ENCODE data around the gene CORO1C. TPM values are rescaled to one million over a fixed set of nuclear protein-coding genes. Genes with fewer than 3 reads are reported as not detected.

Gene CORO1C
- polyA plus RNA-seq, 1 experiment = 596 TPM

DNA sequence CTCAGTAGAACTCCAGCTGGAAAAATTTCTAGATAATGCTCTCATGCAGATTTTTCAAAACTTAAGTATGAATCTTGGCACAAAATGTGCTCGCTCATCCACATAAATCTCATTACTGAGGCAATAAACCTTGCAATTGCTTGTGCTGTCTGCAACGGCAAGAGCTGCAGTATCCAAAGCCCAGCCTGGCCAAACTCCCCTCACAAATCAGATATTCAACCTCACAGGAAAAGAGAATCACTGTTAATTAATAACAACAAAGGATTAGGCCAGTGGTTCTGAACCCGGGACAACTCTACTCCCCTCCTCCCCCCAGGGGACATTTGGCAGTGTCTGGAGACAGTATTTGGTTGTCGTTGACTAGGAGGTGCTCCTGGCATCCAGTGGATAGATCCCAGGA, 19.2 kb upstream of the CORO1C start:
- DNase-seq (ENCODE audit: low read depth, low spot score) = no peak
- 0 out of 2 replicates have a peak, but pooled peaks cover 3% of the 10 kb centered on the region for H3K9me3 ChIP-seq (ENCODE audit: control insufficient read depth, insufficient read depth, low read length)
- ChIA-PET CTCF (interaction anchor here (1.1 kb wide), 1 partner anchor 19 kb away, joined by 4 read pairs; the partner anchor contains the start of gene CORO1C), POLR2A (no interaction called here)
- H3K27me3 ChIP-seq (ENCODE audit: control insufficient read depth, insufficient read depth, low read length) = no peaks in the 10 kb centered on the region
- TF ChIP-seq, protein P1, sequence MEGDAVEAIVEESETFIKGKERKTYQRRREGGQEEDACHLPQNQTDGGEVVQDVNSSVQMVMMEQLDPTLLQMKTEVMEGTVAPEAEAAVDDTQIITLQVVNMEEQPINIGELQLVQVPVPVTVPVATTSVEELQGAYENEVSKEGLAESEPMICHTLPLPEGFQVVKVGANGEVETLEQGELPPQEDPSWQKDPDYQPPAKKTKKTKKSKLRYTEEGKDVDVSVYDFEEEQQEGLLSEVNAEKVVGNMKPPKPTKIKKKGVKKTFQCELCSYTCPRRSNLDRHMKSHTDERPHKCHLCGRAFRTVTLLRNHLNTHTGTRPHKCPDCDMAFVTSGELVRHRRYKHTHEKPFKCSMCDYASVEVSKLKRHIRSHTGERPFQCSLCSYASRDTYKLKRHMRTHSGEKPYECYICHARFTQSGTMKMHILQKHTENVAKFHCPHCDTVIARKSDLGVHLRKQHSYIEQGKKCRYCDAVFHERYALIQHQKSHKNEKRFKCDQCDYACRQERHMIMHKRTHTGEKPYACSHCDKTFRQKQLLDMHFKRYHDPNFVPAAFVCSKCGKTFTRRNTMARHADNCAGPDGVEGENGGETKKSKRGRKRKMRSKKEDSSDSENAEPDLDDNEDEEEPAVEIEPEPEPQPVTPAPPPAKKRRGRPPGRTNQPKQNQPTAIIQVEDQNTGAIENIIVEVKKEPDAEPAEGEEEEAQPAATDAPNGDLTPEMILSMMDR (IDR thresholded peaks at IDR 0.05; ENCODE audit: low read depth, low read length) = no peak
- H3K27ac ChIP-seq (ENCODE audit: low read depth, low read length) = no peak overlapping the region
- H3K4me3 ChIP-seq (ENCODE audit: low read depth, low read length) = no peak overlapping the region

DNA sequence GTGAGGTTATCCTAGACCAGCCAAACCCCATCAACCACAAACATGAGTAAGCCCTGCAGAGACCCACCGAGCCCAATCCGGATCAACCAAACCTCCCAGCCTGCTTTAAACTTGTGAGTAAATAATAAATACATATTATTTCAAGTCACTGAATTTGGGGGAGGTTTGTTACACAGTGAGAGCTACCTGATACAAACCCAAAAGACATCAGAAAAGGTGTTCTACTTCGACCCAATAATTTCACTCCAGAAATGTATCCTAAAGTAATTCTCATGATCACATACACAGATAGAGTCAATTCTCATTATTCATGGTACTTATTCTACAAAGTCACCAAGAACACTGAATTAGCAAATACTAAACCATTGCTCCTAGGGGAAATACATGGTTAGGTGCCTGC, 16.2 kb upstream of the CORO1C start:
- no peak overlapping the region for H3K4me3 ChIP-seq (ENCODE audit: low read depth, low read length)
- no peak for DNase-seq (ENCODE audit: low read depth, low spot score)
- ChIA-PET CTCF (no interaction called here), POLR2A (no interaction called here)
- H3K27ac ChIP-seq (ENCODE audit: low read depth, low read length) = no peak overlapping the region
- 0 out of 2 replicates have a peak, but pooled peaks cover 3% of the 10 kb centered on the region for H3K9me3 ChIP-seq (ENCODE audit: control insufficient read depth, insufficient read depth, low read length)
- no peaks in the 10 kb centered on the region for H3K27me3 ChIP-seq (ENCODE audit: control insufficient read depth, insufficient read depth, low read length)
- TF ChIP-seq, protein P1 (IDR thresholded peaks at IDR 0.05; ENCODE audit: low read depth, low read length) = no peak

DNA sequence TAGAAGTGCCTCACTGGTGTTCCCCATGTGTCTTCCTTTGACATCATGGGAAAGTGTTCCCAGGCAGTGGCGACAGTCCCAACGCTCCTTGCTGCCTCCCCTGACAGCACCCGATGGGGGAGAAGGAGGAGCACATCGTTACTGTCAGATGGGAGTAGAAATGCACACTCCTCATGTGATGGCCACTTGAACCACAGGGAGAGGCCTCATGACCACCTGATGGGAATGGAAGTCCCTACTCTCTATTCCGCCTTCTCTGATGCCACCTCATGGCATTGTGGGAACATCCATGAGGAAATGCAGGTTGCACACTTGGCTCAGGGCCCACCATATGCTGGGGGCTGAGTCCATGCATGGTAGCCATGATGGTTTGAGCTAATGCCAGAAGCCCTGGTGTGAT, 14.3 kb upstream of the CORO1C start:
- ChIA-PET POLR2A (no interaction called here), CTCF (interaction anchor here (1.2 kb wide), 1 partner anchor 13 kb away, joined by 6 read pairs; no protein-coding TSS in a partner anchor)
- 0 out of 2 replicates have a peak, but pooled peaks cover 3% of the 10 kb centered on the region for H3K9me3 ChIP-seq (ENCODE audit: control insufficient read depth, insufficient read depth, low read length)
- TF ChIP-seq, protein P1 (IDR thresholded peaks at IDR 0.05; ENCODE audit: low read depth, low read length) = no peak
- DNase-seq (ENCODE audit: low read depth, low spot score) = no peak
- H3K4me3 ChIP-seq (ENCODE audit: low read depth, low read length) = no peak overlapping the region
- no peak overlapping the region for H3K27ac ChIP-seq (ENCODE audit: low read depth, low read length)
- no peaks in the 10 kb centered on the region for H3K27me3 ChIP-seq (ENCODE audit: control insufficient read depth, insufficient read depth, low read length)

DNA sequence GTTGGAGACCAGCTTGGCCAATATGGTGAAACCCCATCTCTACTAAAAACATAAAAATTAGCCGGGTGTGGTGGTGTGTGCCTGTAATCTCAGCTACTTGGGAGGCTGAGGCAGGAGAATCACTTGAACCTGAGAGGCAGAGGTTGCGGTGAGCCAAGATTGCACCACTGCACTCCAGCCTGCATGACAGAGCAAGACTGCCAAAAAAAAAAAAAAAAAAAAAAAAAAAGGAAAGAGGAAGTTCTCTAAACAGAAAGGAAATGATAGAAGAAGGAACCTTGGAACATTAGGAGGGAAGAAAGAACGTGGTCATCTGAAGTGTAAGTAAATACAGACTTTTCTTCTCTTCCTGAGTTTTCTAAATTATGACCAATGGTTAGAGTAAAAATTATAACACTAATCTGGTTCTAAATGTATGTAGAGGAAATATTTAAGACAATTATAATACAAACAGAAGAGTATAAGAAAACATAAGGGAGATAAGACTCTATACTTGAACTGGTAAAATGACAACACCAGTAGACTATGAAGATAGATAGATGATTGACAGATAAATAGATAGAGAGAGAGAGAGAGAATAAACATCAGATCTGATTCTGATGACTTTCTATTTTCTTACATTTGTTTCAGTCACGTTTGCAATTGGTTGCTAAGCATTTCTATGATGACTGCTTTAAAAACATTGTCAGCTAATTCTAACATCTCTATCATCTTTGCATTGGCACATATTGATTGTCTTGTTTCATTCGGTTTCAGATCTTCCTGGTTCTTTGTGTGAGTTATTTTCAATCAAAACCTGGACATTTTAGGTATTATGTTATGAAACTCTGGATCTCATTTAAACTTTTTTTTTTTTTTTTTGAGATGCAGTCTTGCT, 12.9 kb upstream of the CORO1C start:
- POLR2A ChIA-PET = interaction anchor here (0.7 kb wide), 1 partner anchor 8 kb away, joined by 5 read pairs; no protein-coding TSS in a partner anchor
- Histone ChIP-seq H3K27me3 (ENCODE audit: control insufficient read depth, insufficient read depth, low read length) (no peaks in the 10 kb centered on the region), H3K27ac (ENCODE audit: low read depth, low read length) (no peak overlapping the region), H3K4me3 (ENCODE audit: low read depth, low read length) (no peak overlapping the region), H3K9me3 (ENCODE audit: control insufficient read depth, insufficient read depth, low read length) (0 out of 2 replicates have a peak, but pooled peaks cover 3% of the 10 kb centered on the region)
- no peak for DNase-seq (ENCODE audit: low read depth, low spot score)
- TF ChIP-seq, protein P1 (IDR thresholded peaks at IDR 0.05; ENCODE audit: low read depth, low read length) = no peak
- CTCF ChIA-PET = interaction anchor here (0.6 to 1.2 kb wide), 2 partner anchors 12 to 25 kb away, joined by 3 to 6 read pairs; no protein-coding TSS in a partner anchor

DNA sequence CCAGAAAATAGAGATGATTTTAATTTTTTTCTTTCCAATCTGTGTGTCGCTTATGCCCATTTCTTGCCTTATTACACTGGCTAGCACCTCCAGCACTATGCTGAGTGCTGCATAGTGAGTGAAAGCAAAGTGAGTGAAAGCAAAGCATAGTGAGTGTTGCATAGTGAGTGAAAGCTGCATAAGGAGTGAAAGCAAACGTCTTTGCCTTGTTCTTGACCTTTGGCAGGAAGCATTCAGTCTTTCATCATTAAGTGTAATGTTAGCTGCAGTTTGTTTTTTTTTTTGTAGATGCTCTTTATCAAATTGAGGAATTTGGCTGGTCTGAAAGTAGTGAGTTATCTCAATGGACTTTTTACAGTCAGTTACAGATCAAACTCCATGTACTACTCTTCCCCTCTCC, 6.9 kb upstream of the CORO1C start:
- CTCF ChIA-PET = no interaction called here
- TF ChIP-seq, protein P1 (IDR thresholded peaks at IDR 0.05; ENCODE audit: low read depth, low read length) = no peak
- POLR2A ChIA-PET = interaction anchor here (0.6 kb wide), 2 partner anchors 47 to 107 kb away, joined by 3 to 4 read pairs; no protein-coding TSS in a partner anchor
- Histone ChIP-seq H3K27me3 (ENCODE audit: control insufficient read depth, insufficient read depth, low read length) (no peaks in the 10 kb centered on the region), H3K4me3 (ENCODE audit: low read depth, low read length) (no peak overlapping the region), H3K9me3 (ENCODE audit: control insufficient read depth, insufficient read depth, low read length) (peaks cover 3% of the 10 kb centered on the region; the same call in 1 of the 2 replicates), H3K27ac (ENCODE audit: low read depth, low read length) (no peak overlapping the region)
- no peak for DNase-seq (ENCODE audit: low read depth, low spot score)

Measured in AG04450 (cell line).